NCI-H2227 treated with DMSO at 0.1 percent for 48 hours (cell line): ENCODE results near the gene FAM13A.
"Not testable (repeated sequence)": the region's sequence is repeated elsewhere in the genome, so short reads cannot be mapped to it uniquely, and the experiment has no call there.

Experiments
- DNase-seq: peaks from one replicate; lab custom pipeline; 2025; lab: John Stamatoyannopoulos, UW

The FAM13A gene

DNA sequence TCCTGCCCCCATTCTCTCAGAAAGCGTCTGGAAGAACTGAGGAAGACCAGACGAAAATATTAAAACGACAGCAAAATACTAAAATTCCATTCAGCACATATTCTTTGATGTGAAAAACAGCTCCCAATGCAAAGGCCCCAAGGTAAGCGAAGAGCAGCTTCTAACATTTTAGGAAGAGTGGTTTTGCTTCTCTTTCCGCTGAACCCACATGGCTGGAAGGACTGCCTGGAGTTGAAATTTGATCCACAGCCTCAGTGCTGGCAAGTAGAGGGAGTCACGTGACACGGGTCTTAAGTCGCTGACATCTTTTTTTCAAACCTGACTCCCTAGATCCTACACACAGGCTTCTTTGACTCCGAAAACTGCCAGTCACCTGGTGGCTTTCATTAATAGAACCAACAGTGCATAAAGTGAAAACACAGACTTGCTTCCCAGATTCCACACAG, at the start of gene FAM13A:
FAM13A (minus strand) TSS at position 233 of the 446 bp plus-strand sequence; CDS start at position 12, 221 bp downstream.
- DNase-seq = peak; percentile 86

DNA sequence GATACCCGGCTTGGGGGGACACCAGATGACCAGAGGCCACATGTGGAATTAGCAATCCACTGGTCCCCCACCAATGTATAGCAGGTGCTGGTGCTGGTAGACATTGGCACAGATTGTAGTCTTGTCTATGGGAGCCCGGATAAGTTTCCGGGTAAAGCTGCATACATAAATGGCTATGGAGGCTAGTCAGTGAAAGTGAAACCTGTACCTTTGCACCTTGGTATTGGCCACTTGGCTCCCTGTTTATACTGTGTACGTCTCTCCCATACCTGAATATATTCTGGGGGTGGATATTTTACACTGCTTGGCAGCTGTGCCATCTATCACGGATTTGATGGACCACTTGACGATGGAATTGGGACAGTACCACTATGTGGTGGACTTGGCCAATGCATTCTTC, 48.7 kb upstream of the FAM13A start:
- DNase-seq = no peak

DNA sequence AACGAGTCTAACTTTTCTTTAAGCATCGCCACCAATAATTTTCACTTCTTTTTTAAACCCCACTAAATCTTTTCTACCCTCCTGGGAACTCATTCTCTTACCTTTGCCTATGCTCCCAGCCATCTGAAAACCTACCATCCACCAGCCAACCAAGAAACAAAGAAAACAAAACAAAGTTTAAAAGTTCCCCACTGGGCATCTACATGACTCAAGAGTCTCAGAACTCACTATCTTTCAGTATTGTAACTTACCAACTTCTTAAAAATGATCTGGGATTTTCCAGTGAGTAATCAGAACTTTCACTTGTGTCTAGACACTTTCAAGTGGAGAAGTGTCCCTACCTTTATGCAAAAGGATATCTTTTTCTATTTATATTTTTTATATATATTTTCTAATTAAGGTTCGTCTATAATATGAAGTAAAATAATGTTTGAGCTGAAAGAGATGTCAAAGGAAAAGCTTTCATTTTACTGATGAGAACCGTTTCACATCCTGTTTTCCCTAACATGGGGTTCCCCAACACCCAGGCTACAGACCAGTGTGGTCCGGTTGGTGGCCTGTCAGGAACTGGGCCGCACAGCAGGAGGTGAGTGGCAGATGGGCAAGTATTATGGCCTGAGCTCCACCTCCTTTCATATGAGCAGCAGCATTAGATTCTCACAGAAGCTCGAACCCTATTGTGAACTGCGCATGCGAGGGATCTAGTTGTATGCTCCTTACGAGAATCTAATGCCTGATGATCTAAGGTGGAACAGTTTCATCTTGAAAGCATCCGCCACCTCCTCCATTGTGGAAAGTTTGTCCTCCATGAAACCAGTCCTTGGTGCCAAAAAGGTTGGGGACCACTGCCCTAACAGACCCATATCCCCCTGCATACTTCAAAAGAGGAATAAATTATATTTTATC, 44.5 kb upstream of the FAM13A start:
- no peak for DNase-seq

DNA sequence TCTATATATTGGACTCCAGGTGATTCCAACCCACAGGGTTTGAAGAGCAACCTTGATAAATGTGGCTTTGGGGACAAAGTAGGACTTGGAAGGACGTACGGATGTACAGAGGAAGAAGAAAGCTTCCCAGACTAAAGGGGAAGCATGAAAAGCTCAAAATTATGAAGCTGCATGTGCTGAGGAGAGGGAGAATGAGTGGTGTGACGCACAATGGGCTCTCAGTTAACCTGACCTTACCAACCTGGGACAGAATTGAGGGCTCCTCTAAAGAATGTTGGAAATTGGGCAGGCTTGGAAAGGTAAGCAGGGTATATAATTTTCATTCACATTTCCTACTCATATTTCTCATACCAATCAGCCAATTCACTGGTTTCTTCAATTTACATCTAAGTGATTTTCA, 43.9 kb upstream of the FAM13A start:
- no peak for DNase-seq

DNA sequence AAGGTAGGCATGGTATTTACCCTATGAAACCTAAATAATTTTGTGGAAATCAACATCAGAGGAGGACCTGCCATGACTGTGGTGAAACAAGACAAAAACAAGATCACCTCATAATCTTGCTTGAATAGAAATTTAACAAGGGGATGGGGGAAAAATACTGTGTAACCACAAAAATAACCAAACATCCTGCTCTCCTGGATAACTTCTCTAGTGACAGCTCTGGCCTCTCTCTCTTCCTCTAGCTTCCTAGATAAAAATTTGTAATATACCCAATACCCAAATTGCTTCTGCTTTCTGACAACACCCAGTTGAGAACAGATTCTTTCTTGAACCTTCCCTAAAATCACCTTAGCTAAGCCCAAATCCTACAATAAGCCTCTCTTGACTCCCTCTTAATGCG, 42.5 kb upstream of the FAM13A start:
- no peak for DNase-seq

DNA sequence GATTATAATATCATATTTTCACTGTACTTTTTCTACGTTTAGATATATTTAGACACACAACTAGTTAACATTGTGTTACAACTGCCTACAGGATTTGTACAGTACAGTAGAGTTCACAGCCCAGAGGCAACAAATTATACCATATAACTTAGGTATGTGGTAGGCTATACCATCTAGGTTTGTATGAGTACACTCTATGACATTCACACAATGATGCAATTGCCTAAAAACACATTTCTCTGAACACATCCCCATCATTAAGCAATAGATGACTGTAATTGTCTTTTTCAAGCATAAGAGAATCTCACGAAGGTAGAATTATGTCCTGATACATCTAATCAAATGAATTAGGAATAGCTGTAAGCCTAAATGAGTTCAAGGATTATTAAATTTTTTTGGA, 42.0 kb upstream of the FAM13A start:
- no peak for DNase-seq

DNA sequence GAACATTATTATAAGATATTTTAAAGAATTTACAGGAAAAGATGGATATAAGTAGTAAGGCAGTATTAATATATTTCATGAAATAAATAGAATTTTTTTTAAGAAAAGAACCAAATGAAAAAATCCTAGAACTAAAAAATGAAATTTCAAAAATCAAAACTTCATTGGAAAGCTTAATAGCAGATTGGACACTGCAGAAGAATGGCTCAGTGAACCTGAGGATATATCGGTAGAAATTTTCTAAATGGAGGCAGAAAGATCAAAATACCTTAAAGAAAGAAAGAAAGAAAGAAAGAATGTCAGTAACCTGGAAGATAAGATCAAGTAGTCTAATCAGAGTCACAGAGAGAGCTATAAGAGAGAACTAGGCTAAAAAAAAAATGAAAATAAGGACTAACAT, 21.3 kb upstream of the FAM13A start:
- DNase-seq = no peak

DNA sequence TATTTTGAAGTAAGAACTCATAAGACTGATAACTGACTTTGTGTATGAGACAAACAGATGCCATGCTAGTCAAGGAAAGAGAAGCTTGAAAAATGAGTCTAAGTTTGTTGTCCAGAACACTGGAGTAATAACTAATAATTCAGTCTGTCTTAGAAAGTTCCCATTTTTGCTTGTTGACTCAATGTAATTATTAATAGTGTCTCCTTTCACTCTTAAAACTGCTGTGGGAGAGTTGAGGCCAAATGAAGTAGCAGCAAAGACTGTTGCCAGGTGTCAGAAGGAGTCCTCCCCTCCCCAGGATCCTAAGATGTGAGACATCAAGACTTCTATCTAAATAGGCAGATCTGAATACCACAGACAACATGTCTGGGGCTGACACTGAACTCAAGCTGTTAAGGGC, 20.8 kb upstream of the FAM13A start:
- DNase-seq = no peak

DNA sequence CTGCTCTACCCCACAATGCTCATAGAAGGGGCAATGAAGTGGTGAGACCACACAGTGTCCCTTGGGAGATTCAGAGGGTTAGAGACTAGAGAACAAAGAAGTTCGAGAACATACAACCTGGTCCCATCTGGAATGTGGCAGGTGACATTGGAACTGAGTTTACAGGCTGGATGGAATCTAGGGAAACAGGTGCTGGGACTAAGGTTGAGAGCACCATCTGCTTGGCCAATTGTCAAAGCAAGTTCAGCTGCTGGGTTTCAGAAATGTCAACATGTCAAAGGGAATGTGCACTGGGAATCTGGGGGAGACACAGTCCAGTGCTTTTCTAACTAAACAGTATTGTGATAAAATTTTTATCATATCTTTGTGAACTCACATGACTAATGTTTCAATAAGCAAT, 15.9 kb upstream of the FAM13A start:
- DNase-seq = no peak

DNA sequence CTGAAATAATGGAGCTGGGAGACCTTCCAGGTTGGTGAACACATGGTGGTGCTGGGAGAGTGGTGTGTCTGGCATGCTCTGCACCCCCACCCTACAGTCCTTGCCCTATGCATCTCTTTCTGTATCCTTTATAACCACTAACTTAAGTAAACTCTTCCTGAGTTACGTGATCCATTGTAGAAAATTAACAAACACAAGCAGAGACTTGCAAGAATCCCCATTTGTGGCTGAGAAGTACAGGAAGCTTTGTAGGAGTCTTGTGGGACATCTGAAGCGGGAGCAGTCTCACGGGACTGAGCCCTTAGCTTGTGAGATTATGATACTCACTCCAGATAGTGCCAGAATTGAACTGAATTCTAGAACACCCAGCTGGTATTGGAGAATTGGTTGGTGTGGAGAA, 14.3 kb upstream of the FAM13A start:
- DNase-seq = no peak

DNA sequence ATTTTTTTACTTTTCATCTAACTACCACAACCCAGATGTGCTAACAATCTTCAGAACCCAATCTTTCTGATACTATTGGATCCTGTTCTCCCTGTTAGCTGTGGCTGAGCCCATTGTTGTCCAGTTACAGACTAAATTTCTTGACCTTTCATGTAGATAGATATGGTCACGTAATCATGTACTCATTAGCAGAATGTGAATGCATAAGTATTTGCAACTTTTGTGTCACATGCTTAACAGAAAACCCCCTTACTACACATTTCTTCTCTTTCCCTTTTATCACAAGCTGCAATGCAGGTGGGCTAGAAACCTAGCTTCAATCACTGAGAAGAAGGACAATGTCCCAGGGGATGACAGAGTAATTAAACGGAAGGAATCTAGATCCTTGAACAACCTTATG, 13.1 kb upstream of the FAM13A start:
- DNase-seq = no peak

DNA sequence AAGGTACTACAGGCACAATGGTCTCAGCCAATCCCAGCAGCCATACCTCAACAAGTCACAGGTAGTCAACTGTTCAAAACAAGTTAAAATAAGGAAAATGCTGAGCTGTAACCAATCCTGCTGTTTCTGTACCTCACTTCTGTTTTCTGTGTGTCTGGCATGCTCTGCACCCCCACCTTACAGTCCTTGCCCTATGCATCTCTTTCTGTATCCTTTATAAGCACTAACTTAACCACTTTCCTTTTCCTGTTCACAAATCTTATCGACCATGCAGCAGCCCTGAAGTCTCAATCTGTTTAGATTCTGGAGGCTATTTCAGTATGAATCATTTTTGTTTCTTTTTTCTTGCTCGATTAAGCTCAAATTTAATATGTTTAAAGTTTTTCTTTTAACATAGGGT, 12.5 kb upstream of the FAM13A start:
- DNase-seq = no peak

DNA sequence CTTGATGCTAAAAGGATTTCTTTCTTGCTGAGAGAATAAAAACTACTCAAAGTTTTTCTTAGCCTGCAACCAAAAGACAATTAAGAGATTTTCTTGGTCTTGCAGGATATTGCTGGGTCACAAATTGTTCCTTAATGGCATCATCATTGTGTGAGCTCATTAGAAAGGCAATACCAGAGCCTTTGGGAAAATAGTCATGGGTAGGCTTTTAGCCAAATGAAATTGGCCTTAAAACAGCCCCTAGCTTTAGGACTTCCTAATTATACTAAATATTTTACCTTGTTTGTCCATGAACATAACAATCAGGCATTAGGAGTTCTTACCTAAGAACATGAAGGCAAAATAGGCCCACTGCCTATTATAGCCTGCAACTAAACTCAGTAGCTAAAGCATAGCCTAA, 10.4 kb upstream of the FAM13A start:
- no peak for DNase-seq

DNA sequence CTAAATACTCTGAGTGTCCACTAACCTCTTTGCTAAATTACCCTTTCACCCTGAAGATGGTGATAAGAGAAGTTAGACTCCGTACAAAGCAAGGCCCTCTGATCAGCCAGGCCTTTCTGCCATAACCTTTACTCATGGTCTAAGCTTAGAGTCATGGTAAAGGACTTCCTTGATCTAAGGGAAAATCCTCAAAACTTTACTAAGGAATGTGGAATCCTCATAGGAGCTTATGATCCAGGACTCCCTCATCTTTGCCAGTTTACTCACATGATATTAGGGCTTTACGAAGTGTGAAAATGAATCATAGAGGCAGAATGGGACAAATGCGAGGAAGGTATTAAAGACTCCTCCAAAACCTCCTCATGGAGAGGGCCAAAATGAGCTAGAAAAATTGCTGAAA, 7.9 kb upstream of the FAM13A start:
- no peak for DNase-seq

DNA sequence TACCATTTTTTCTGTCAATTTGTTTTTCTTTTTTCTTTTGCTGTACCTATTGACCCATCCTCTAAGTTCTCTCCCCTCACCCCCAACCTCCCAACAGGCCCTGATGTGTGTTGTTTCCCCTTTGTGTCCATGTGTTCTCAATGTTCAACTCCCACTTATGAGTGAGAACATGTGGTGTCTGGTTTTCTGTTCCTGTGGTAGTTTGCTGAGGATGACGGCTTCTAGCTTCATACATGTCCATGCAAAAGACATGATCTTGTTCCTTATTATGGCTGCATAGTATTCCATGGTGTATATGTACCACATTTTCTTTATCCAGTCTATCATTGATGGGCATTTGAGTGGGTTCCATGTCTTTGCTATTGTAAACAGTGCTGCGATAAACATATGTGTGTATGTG, 859 bp upstream of the FAM13A start:
- not testable (repeated sequence) for DNase-seq

DNA sequence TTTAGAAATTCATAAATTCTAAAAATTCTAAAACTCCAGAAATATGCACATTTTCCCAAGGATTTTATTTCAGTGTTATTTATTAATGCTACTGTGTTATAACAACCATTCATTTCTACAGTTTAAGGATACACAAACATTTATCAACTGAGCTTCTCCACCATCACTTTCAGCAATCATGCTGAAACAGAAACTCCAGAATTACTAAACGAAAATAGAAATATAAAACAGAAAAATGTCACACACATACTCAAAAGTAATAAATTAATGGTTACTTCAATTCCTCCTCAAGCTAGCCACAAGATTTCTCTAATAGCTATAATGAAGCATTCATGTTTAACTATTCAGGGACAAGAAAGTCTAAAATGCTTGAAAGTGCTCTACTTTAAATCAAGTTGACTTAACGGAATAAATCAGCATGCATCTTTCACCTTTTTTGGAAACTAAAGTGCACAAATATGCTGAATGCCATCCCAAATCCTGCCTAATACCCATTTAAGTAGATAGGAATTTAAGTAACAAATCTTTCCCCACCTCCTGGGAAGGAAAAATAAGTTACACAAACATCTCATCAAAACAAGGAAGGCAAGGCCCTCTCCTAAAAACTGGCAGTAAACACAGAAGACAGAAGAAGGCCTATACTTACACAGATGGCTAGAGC, 563 bp downstream of the FAM13A start:
- DNase-seq = no peak

DNA sequence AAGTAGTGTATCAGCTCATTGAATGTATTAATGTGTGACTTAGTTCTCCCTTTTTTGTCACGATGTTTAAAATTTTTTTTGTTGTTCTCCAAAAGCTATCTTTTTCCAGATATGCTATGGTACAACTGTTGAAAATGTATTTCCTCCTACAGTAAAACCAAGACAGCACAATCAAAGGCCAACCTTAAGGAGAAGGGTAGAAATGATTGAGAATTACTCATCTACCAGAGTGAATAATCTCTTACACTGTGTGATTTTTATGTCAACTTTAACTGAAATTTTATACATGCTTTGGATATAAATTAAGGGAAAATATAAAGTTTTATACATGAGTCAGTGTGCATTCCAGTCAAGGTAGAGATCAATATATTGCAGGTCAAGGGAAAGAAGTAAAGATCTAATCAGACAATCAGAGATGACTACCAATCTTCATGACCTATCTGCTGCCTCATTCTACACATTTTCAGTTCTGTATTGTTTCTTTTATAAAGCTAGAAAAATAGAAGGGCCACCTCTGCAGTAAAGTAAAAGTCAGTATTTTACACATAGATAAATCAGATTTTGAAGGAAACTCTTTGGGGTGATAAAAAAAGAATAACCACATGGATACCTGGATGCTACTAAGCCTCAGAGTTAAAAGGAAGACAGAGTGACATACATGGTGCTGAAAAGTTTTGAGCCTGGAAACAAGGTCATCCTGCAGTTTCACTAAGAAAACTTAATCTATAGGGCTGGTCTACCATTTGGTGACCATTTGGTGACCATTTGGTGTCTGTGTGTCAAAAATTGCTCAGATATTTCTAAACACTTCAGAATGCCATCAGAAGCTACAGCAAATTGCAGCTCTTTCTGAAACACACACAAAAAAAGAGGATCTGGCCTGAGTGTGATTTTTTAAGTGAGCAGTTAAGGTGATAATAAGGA, 1.6 kb downstream of the FAM13A start:
- DNase-seq = no peak

DNA sequence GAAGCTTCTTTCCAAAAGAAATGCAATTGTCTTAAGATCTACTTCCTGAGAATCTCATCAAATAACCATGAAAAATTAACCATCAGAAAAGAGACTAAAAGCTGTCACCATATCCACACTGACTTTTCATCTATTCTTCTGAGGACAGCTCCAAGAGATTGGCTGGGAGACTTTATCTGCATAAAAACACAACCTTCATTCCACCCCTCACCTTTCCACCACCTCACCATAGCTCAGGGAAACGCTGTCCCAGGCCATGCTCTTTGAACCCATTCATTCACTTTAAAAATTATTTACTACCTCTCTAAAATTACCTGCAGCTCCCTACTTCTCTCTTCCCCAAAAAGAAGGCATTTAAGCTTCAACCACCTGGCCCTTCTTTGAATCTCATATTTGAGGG, 2.4 kb downstream of the FAM13A start:
- no peak for DNase-seq

DNA sequence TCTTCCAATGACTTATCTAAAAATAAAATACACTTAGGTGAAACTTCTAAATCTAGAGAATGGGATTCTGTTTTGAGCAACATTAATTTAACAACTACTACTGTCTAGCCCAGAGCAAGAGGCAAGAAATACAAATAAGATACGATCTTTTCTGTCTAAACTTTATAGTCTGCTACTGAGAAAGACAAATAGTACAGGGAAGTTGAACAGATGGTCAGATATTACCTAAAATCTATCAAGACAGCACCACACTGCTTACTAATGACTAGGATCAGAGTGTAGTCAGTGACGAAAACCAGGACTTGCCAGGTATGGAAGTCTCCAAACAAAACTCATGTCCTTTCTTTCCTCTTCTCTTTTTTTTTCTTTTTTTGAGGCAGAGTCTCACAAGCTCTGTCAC, 7.1 kb downstream of the FAM13A start:
- no peak for DNase-seq

DNA sequence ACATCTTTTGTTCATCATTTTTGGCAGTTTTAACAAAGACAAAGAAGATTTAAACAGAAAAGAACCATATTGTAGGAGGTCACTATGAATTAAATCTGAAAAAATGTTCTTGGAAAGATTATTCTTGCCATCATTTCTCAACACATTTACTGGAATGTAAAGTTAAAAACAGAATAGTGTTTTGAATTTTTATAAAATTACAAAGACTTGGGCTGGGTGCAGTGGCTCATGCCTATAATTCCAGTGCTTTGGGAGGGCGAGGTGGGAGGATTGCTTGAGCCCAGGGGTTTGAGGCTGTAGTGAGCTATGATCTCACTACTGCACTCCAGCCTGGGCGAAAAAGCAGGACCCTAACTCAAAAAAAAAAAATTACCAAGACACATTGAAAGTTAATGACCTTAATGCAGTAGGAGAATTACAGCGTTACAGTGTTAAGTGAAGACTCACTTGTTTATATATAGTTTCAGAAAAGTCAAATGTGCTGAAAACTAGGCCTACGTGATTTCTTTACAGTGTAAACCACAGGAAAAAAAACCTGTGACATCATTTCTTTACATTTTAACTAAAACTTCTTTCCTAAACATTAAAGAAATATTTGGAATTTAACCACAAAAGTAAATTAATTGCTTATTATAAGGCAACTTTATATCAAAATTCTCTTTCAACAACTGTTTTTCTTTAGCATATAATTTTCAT, 7.9 kb downstream of the FAM13A start:
- DNase-seq = no peak

DNA sequence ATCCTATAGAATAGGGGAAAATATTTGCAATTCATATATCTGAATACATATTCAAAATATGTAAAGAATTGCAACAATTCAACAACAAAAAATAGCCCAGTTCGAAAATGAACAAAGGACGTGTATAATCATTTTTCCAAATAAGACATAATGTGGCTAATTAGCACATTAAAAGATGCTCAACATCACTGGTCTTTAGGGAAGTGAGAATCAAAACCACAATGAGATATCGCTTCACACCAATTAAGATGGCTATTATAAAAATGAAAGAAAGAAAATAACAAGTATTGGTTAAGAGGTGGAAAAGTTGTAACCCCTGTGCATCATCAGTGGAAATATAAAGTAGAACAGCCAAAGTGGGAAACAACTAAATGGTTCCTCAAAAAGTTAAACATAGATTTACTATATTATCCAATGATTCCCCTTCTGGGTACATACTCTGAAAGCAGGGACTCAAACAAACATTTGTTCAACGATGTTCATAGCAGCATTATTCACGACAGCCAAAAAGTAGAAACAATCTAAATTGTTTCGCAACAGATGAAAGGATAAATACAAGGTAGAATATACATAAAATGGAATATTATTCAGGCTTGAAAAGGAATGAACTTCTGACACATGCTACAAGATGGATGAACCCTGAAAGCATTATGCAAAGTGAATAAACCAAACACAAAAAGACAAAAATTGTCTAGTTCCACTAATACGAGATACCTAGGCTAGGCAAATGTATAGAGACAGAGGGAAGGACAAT, 12.7 kb downstream of the FAM13A start:
- DNase-seq = no peak
